DND-41 (cell line): Measurements from ENCODE around the gene CRTC3.

ENCODE experiments used
- ATAC-seq: fragments of 200-7000 bp; cut with Tn5 transposase; 3 replicates; pipeline ENCODE4 v1.9.1; 2021; ENCODE audit warnings: low read depth; ENCODE audit not compliant: insufficient read depth
- DNase-seq: peaks from one replicate; pipeline ENCODE4 v3.0.0-alpha.2; 2020
- H2AFZ ChIP-seq: 2 replicates; pipeline ENCODE4 v1.6.0; 2012; ENCODE audit warnings: low read depth, low read length
- H3K27ac ChIP-seq: 2 replicates; pipeline ENCODE4 v1.5.1; 2012; ENCODE audit warnings: low read length, inconsistent platforms
- H3K27me3 ChIP-seq: fragments of 200-600 bp; sonication (generic); 2 replicates; pipeline ENCODE4 v1.6.0; 2012; ENCODE audit warnings: low read length, mild to moderate bottlenecking, inconsistent platforms; ENCODE audit not compliant: insufficient read depth, poor library complexity
- H3K36me3 ChIP-seq: 2 replicates; pipeline ENCODE4 v1.5.1; 2012; ENCODE audit warnings: low read length, inconsistent platforms; ENCODE audit not compliant: insufficient read depth
- H3K4me1 ChIP-seq: 2 replicates; pipeline ENCODE4 v1.5.1; 2012; ENCODE audit warnings: mild to moderate bottlenecking, low read length; ENCODE audit not compliant: insufficient read depth
- H3K4me2 ChIP-seq: 2 replicates; pipeline ENCODE4 v1.6.0; 2012; ENCODE audit warnings: mild to moderate bottlenecking, moderate library complexity, low read length, inconsistent platforms; ENCODE audit not compliant: insufficient read depth
- H3K4me3 ChIP-seq, 2 experiments: fragments of 200-600 bp in 1 of 2; shearing (Covaris generic) in 1 of 2; 2 replicates each; pipeline ENCODE4 v1.5.1; 2012 to 2016; ENCODE audit warnings: inconsistent platforms in 2 of 2, low read length in 2 of 2, mild to moderate bottlenecking in 2 of 2, low read depth in 1 of 2, moderate library complexity in 1 of 2
- H3K79me2 ChIP-seq: 2 replicates; pipeline ENCODE4 v1.6.0; 2012; ENCODE audit warnings: low read length, inconsistent platforms; ENCODE audit not compliant: insufficient read depth
- H3K9ac ChIP-seq: 2 replicates; pipeline ENCODE4 v1.6.0; 2012; ENCODE audit warnings: low read depth, mild to moderate bottlenecking, inconsistent platforms, low read length, moderate library complexity
- H3K9me3 ChIP-seq: 2 replicates; pipeline ENCODE4 v1.5.1; 2012; ENCODE audit warnings: low read length, moderate library complexity, mild to moderate bottlenecking, inconsistent platforms; ENCODE audit not compliant: insufficient read depth, severe bottlenecking
- H4K20me1 ChIP-seq: 2 replicates; pipeline ENCODE4 v1.6.0; 2012; ENCODE audit warnings: low read length; ENCODE audit not compliant: insufficient read depth
- EZH2 ChIP-seq: IDR thresholded peaks from 3 replicates; pipeline ENCODE4 v1.6.1; 2012; ENCODE audit warnings: borderline replicate concordance, low read depth, mild to moderate bottlenecking, moderate library complexity, low read length, inconsistent platforms; ENCODE audit not compliant: severe bottlenecking
- TF ChIP-seq, protein P1 (sequence below): IDR thresholded peaks from 2 replicates; pipeline ENCODE4 v1.5.1; 2012; ENCODE audit warnings: borderline replicate concordance, low read length, moderate library complexity, mild to moderate bottlenecking; ENCODE audit not compliant: poor library complexity, severe bottlenecking; ENCODE audit errors: extremely low read depth

CRTC3 gene

DNA sequence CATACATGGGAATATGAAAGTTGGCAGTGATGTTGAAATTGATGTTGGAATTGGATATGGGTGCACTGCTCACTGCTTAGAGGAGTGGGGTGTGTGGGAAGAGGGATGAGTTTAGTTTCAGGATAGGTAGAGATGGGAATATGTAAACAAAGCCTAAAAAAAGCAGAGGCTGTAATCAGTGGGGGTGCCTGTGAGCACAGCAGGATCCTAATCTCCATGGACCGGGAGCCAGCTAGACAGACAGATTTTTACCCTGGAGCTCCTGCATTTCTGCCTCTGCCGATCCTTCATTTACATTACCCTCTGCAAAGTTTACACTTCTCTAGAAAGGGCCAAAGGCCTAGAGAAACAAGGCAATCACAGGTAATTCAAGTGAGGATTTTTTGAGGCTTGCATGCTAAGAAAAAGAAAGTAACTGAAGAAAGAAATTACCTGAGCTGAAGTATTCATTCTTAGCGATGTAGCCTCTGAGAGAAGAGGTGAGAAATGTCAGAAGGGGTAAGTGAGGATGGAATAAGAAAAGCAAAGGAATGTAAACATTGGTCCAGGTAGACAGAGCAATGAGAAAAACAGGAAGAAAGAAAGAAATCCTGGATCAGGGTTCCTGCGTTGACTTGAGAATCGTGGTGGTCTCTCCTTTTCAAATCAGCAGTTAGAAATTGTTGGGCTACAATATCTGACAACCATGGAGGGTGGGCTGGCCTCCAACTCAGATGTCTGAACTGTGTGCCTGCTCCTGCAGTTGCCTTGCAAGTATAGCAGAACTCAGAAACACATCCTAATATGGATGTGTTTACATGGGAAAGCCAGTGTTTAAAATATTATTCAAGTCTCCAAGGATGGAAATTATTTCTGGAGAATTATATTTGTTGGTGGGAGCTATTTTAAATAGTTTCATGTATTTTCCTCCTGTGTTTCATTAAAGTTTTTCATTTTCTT is 79.8 kb downstream of the CRTC3 start:
- no peak overlapping the region for H2AFZ ChIP-seq
- H3K27me3 ChIP-seq, result no peaks in the 10 kb centered on the region
- DNase-seq, result no peak
- no peak overlapping the region for H3K27ac ChIP-seq
- H3K4me3 ChIP-seq, result no peak overlapping the region
- ATAC-seq, result no peak
- H3K4me1 ChIP-seq, result no peaks in the 10 kb centered on the region
- H3K79me2 ChIP-seq, result no peaks in the 10 kb centered on the region
- H3K9me3 ChIP-seq, result no peaks in the 10 kb centered on the region
- H4K20me1 ChIP-seq, result no peaks in the 10 kb centered on the region
- H3K9ac ChIP-seq, result no peak overlapping the region
- peaks cover 12% of the 10 kb centered on the region for H3K36me3 ChIP-seq
- H3K4me2 ChIP-seq, result no peak overlapping the region
- TF ChIP-seq, protein P1, sequence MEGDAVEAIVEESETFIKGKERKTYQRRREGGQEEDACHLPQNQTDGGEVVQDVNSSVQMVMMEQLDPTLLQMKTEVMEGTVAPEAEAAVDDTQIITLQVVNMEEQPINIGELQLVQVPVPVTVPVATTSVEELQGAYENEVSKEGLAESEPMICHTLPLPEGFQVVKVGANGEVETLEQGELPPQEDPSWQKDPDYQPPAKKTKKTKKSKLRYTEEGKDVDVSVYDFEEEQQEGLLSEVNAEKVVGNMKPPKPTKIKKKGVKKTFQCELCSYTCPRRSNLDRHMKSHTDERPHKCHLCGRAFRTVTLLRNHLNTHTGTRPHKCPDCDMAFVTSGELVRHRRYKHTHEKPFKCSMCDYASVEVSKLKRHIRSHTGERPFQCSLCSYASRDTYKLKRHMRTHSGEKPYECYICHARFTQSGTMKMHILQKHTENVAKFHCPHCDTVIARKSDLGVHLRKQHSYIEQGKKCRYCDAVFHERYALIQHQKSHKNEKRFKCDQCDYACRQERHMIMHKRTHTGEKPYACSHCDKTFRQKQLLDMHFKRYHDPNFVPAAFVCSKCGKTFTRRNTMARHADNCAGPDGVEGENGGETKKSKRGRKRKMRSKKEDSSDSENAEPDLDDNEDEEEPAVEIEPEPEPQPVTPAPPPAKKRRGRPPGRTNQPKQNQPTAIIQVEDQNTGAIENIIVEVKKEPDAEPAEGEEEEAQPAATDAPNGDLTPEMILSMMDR, result no peak
- no peak for TF ChIP-seq EZH2

DNA sequence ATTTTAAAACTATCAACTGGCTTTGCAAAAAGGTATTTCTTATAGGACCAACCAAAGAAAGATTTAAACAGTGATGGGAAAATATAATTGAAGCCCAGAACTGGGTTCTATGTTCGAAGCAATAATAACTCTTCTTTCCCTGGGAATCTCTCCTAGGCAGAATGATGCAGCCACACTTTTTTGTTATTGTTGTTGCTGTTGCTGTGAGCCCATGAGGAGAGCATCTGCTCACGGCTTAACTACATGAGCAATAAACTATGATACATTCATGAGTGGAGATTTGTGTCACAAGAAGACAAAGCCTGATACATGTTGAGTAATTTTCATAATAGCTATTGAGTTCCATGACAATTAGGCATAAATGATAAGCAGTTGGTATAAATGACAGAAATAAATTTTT is 80.5 kb downstream of the CRTC3 start:
- Histone ChIP-seq H3K27ac (no peak overlapping the region), H2AFZ (no peak overlapping the region), H3K36me3 (peaks cover 12% of the 10 kb centered on the region), H3K27me3 (no peaks in the 10 kb centered on the region), H3K4me1 (no peaks in the 10 kb centered on the region), H3K9me3 (no peaks in the 10 kb centered on the region), H3K4me2 (no peak overlapping the region), H4K20me1 (no peaks in the 10 kb centered on the region), H3K4me3 (no peak overlapping the region), H3K9ac (no peak overlapping the region), H3K79me2 (no peaks in the 10 kb centered on the region)
- ATAC-seq (no peak), DNase-seq (no peak)
- no peak for TF ChIP-seq EZH2

DNA sequence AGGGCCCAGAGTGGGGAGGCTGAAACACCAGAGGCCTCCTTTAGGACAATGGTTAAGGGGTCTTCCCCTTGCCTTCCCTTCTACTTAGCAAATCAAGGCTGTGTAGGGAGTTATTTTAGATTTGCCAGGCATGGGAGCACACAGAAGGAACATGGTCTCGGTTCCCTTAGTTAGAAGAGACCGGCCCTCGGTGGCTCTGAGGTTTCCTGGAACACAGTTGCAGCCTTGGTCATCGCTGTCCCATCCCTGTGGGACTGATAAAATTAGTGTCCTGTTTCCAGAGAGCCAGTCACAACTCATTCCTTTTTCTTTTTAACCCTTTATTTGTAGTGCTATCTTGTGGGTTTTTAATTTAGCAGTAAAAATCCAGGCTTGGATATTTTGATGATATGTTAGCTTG is 81.4 kb downstream of the CRTC3 start:
- no peaks in the 10 kb centered on the region for H4K20me1 ChIP-seq
- no peak for TF ChIP-seq EZH2
- TF ChIP-seq, protein P1, result no peak
- no peak overlapping the region for H3K4me2 ChIP-seq
- no peaks in the 10 kb centered on the region for H3K79me2 ChIP-seq
- DNase-seq, result no peak
- no peak overlapping the region for H3K4me3 ChIP-seq
- H3K27ac ChIP-seq, result no peak overlapping the region
- no peak overlapping the region for H3K9ac ChIP-seq
- H3K27me3 ChIP-seq, result no peaks in the 10 kb centered on the region
- no peak for ATAC-seq
- H3K36me3 ChIP-seq, result peaks cover 12% of the 10 kb centered on the region
- H3K9me3 ChIP-seq, result no peaks in the 10 kb centered on the region
- H2AFZ ChIP-seq, result no peak overlapping the region
- no peaks in the 10 kb centered on the region for H3K4me1 ChIP-seq

DNA sequence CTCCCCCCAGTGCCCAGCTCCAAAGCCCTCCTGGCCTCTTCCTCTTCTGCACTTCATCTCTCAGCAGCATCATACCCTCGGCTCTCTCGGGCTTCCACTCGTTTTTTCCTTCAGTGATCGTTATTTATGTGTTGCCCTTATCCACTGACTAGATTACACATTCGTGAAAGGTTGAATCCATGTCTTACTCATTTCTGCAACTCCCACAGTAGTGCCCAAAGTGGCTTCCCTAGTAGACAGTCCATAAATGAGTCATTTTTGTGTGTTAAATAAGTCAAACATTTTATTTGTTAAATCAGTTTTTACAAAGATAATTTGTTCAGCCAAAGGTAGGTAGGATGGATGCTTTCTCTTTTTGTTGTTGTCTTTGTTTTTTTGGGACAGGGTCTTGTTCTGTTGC is 87.4 kb downstream of the CRTC3 start:
- H3K79me2 ChIP-seq, result no peaks in the 10 kb centered on the region
- TF ChIP-seq, protein P1, result no peak
- no peak for TF ChIP-seq EZH2
- no peak overlapping the region for H3K4me2 ChIP-seq
- H3K9ac ChIP-seq, result no peak overlapping the region
- no peaks in the 10 kb centered on the region for H3K27me3 ChIP-seq
- H3K4me3 ChIP-seq, result no peak overlapping the region
- ATAC-seq (no peak), DNase-seq (no peak)
- H3K9me3 ChIP-seq, result no peaks in the 10 kb centered on the region
- peaks cover 25% of the 10 kb centered on the region for H3K36me3 ChIP-seq
- no peak overlapping the region; the same call in 1 of the 2 replicates for H3K27ac ChIP-seq
- peaks cover 17% of the 10 kb centered on the region for H3K4me1 ChIP-seq
- H4K20me1 ChIP-seq, result no peaks in the 10 kb centered on the region
- no peak overlapping the region for H2AFZ ChIP-seq
